GM12878 (cell line): Measurements from ENCODE around the gene DLG2. TPM values are rescaled to one million over a fixed set of nuclear protein-coding genes. Genes with fewer than 3 reads are reported as not detected.

Source experiments
- ATAC-seq: fragments of 200-7000 bp; cut with Tn5 transposase; 3 replicates; pipeline ENCODE4 v1.9.1; 2020; ENCODE audit warnings: mild to moderate bottlenecking, moderate library complexity
- BruUV-seq: library from RNA; stranded (reverse); fragments of 400-500 nt; replicated peaks from 2 replicates; lab custom pipeline; 2021; lab: Mats Ljungman, UMichigan
- CTCF ChIA-PET: fragments of 300-600 bp; sonication (Branson Sonifier 250); formaldehyde crosslinking; extraction: SDS; loops from one replicate; lab custom pipeline; 2021; ENCODE audit warnings: inconsistent platforms; lab: Yijun Ruan, JAX
- POLR2A ChIA-PET: fragments of 350-600 bp; formaldehyde crosslinking; extraction: SDS; loops from one replicate; lab custom pipeline; 2021; ENCODE audit warnings: inconsistent platforms; lab: Charles Lee
- RAD21 ChIA-PET: fragments of 300-600 bp; sonication (Branson Sonifier 250); formaldehyde crosslinking; loops from one replicate; lab custom pipeline; 2023; ENCODE audit warnings: antibody characterized with exemption; ENCODE audit not compliant: unreplicated experiment; lab: Charles Lee
- SMC1A ChIA-PET: fragments of 300-600 bp; sonication (Branson Sonifier 250); formaldehyde crosslinking; loops from one replicate; lab custom pipeline; 2023; ENCODE audit not compliant: unreplicated experiment, uncharacterized antibody; lab: Charles Lee
- DNase-seq: peaks from one replicate; pipeline ENCODE4 v3.0.0-alpha.2; 2011; ENCODE audit warnings: low read depth, low spot score
- FAIRE-seq: peaks from 3 replicates; lab custom pipeline; 2011; peaks lifted over from hg19 to GRCh38; lab: Jason Lieb, UNC
- H2AFZ ChIP-seq: 2 replicates; pipeline ENCODE4 v1.6.0; 2011; ENCODE audit warnings: low read depth, low read length, control low read depth; ENCODE audit not compliant: control insufficient read depth
- H3K27ac ChIP-seq: 2 replicates; pipeline ENCODE4 v1.5.1; 2011; ENCODE audit warnings: control low read depth; ENCODE audit not compliant: control insufficient read depth, insufficient read depth
- H3K27me3 ChIP-seq, 2 experiments: replicated peaks in 1 of 2; 2 replicates each; pipeline versions ENCODE4 v1.6.0 to v1.6.1; 2011; ENCODE audit warnings: low read length in 1 of 2; ENCODE audit not compliant: control insufficient read depth in 2 of 2, insufficient read depth in 2 of 2
- H3K36me3 ChIP-seq, 2 experiments: 2 replicates each; pipeline ENCODE4 v1.5.1; 2011; ENCODE audit warnings: low read length in 1 of 2; ENCODE audit not compliant: control insufficient read depth in 2 of 2, insufficient read depth in 2 of 2
- H3K4me1 ChIP-seq: 2 replicates; pipeline ENCODE4 v1.6.1; 2011; ENCODE audit warnings: mild to moderate bottlenecking, low read length, moderate library complexity, mixed read lengths; ENCODE audit not compliant: control insufficient read depth, insufficient read depth
- H3K4me2 ChIP-seq: 2 replicates; pipeline ENCODE4 v1.6.0; 2011; ENCODE audit warnings: control low read depth; ENCODE audit not compliant: control insufficient read depth, insufficient read depth
- H3K4me3 ChIP-seq: fragments of 200-600 bp; sonication (generic); 2 replicates; pipeline ENCODE4 v1.5.1; 2016
- H3K79me2 ChIP-seq: 2 replicates; pipeline ENCODE4 v1.6.0; 2011; ENCODE audit warnings: low read length; ENCODE audit not compliant: control insufficient read depth, insufficient read depth
- H3K9ac ChIP-seq: 2 replicates; pipeline ENCODE4 v1.8.0; 2011; ENCODE audit warnings: low read length, control low read depth, mixed read lengths; ENCODE audit not compliant: control insufficient read depth, insufficient read depth
- H3K9me3 ChIP-seq: replicated peaks from 3 replicates; pipeline ENCODE4 v1.5.1; 2011; ENCODE audit warnings: mild to moderate bottlenecking, low read length; ENCODE audit not compliant: control insufficient read depth, insufficient read depth
- H4K20me1 ChIP-seq: 2 replicates; pipeline ENCODE4 v1.6.0; 2011; ENCODE audit not compliant: control insufficient read depth, insufficient read depth
- BCL11A ChIP-seq: IDR thresholded peaks from 2 replicates; pipeline ENCODE4 v1.6.1; 2011; ENCODE audit warnings: low read depth, low read length
- BMI1 ChIP-seq: fragments of 450-650 bp; IDR thresholded peaks from 2 replicates; pipeline ENCODE4 v1.6.1; 2016; ENCODE audit warnings: mild to moderate bottlenecking, moderate library complexity, borderline replicate concordance
- EP300 ChIP-seq, 2 experiments: fragments of 150-350 bp in 1 of 2; IDR thresholded peaks; 2 replicates each; pipeline ENCODE4 v1.6.1; 2011 to 2012; ENCODE audit warnings: low read depth in 2 of 2, low read length in 2 of 2, borderline replicate concordance in 1 of 2, improper control_type of control experiment in 1 of 2, inconsistent platforms in 1 of 2; ENCODE audit not compliant: control insufficient read depth in 1 of 2
- IKZF2 ChIP-seq, 2 experiments: fragments of 450-650 bp; IDR thresholded peaks; 2 replicates each; pipeline ENCODE4 v1.6.1; 2017; ENCODE audit warnings: mild to moderate bottlenecking in 2 of 2, moderate library complexity in 2 of 2
- LARP7 ChIP-seq: fragments of 450-650 bp; IDR thresholded peaks from 2 replicates; pipeline ENCODE4 v1.6.1; 2017; ENCODE audit warnings: mild to moderate bottlenecking
- NFIC ChIP-seq: IDR thresholded peaks from 2 replicates; pipeline ENCODE4 v1.6.1; 2012; ENCODE audit warnings: low read depth, mild to moderate bottlenecking, inconsistent platforms, low read length, moderate library complexity
- POU2F2 ChIP-seq: IDR thresholded peaks from 3 replicates; pipeline ENCODE4 v1.6.1; 2011; ENCODE audit warnings: low read depth, mild to moderate bottlenecking, low read length, borderline replicate concordance
- SIX5 ChIP-seq: IDR thresholded peaks from 2 replicates; pipeline ENCODE4 v1.6.1; 2011; ENCODE audit warnings: mild to moderate bottlenecking, low read depth, low read length, moderate library complexity; ENCODE audit not compliant: severe bottlenecking
- SPI1 ChIP-seq: IDR thresholded peaks from 2 replicates; pipeline ENCODE4 v1.6.1; 2011; ENCODE audit warnings: low read depth, mild to moderate bottlenecking, low read length, moderate library complexity, borderline replicate concordance; ENCODE audit not compliant: insufficient read depth
- SREBF1 ChIP-seq: IDR thresholded peaks from 2 replicates; pipeline ENCODE4 v1.6.1; 2012; ENCODE audit warnings: mild to moderate bottlenecking, low read length
- TAF1 ChIP-seq: IDR thresholded peaks from 2 replicates; pipeline ENCODE4 v1.6.1; 2011; ENCODE audit warnings: mild to moderate bottlenecking, low read depth, low read length, borderline replicate concordance
- ZBED1 ChIP-seq: IDR thresholded peaks from 2 replicates; pipeline ENCODE4 v1.6.1; 2016; ENCODE audit warnings: borderline replicate concordance
- WGBS: methylation state at CpG from one replicate; pipeline ENCODE4 v1.1.6; 2016; ENCODE audit warnings: low lambda C conversion rate; ENCODE audit not compliant: insufficient replicate concordance, insufficient coverage; ENCODE audit errors: missing lambda C conversion rate; 5-methylcytosine and 5-hydroxymethylcytosine counted together
- in situ Hi-C: fragments of 300-500 bp; cut with MboI; formaldehyde crosslinking; loops from 9 replicates; pipeline ENCODE4 v1.14.3; 2018; ENCODE audit warnings: mixed read lengths
- intact Hi-C: fragments of 100-400 bp; cut with micrococcal nuclease; formaldehyde crosslinking; loops from one replicate; pipeline ENCODE4 v1.14.2; 2022; ENCODE audit not compliant: unreplicated experiment
- polyA plus RNA-seq, 11 experiments: library from polyadenylated mRNA; depleted of rRNA in 4 of 11; unstranded in 6 of 11; stranded (reverse) in 5 of 11; fragments of >200 nt; fragmentation: Nextera tagmentation in 4 of 11; fragmentation: Illumina TruSeq in 1 of 11; extraction: Ambion mirVana in 4 of 11; extraction: Trizol in 1 of 11; gene quantifications; 1 replicate in 1 of 11; 2 replicates in 10 of 11; pipeline versions ENCODE4 v1.2.1 to v1.2.3, GENCODE V29; 2011 to 2016; ENCODE audit warnings: inconsistent platforms in 2 of 11, missing spikeins in 2 of 11, low read depth in 1 of 11
- total RNA-seq, 4 experiments: library from RNA; depleted of rRNA in 3 of 4; stranded (reverse); fragments of >200 nt in 3 of 4; fragmentation: Illumina TruSeq in 1 of 4; extraction: Trizol in 1 of 4; gene quantifications; 2 replicates each; pipeline versions ENCODE4 v1.2.1 to v1.2.3, GENCODE V29; 2013 to 2021

DLG2 gene
- total and polyA plus RNA-seq, 10 of the 15 experiments (the other 5 are each of a cell fraction or from before 2014, with no cell fraction given): 0.09 to 0.98 (median 0.35) TPM

GRCh38 chr11:84870486-84870885 lies 756.7 kb downstream of the DLG2 start (continued):
- TF ChIP-seq SIX5 (no peak), BCL11A (no peak), BMI1 (no peak), ZBED1 (no peak), NFIC (no peak), LARP7 (no peak)

- SMC1A ChIA-PET: interaction anchor here (0.5 kb wide), 1 partner anchor 497 kb away, joined by 3 read pairs; no protein-coding TSS in a partner anchor
- RAD21 ChIA-PET: no interaction called here
- TF ChIP-seq EP300 (IDR thresholded peaks at IDR 0.05; ENCODE audit: borderline replicate concordance in 1 of 2, control insufficient read depth in 1 of 2, low read depth in 2 of 2, low read length in 2 of 2): no peak
- no peak for TF ChIP-seq IKZF2 (IDR thresholded peaks at IDR 0.05)
- no peak for TF ChIP-seq TAF1
- TF ChIP-seq SREBF1: no peak
- no peak for TF ChIP-seq POU2F2
- TF ChIP-seq SPI1: no peak
- TF ChIP-seq SIX5: no peak
- intact Hi-C loops: no loop called here
- H4K20me1 ChIP-seq: no peaks in the 10 kb centered on the region
- no peak for DNase-seq
- in situ Hi-C loops: no loop called here
- H3K36me3 ChIP-seq: no peaks in the 10 kb centered on the region
- no peaks in the 10 kb centered on the region for H3K27me3 ChIP-seq
- H3K9me3 ChIP-seq: no peaks in the 10 kb centered on the region
- no TSS peak for BruUV-seq
- H3K27ac ChIP-seq: no peak overlapping the region
- no peak for FAIRE-seq
- 0% methylated on average over 2 of the region's 2 CpGs for WGBS
- POLR2A ChIA-PET: no interaction called here
- H3K4me2 ChIP-seq: no peak overlapping the region
- no peaks in the 10 kb centered on the region for H3K79me2 ChIP-seq
- H2AFZ ChIP-seq: no peak overlapping the region
- CTCF ChIA-PET: no interaction called here
- H3K4me3 ChIP-seq: no peak overlapping the region
- ATAC-seq: no peak
- no peak overlapping the region for H3K9ac ChIP-seq
- H3K4me1 ChIP-seq: no peaks in the 10 kb centered on the region
Measured at GRCh38 chr11:84866922-84867321, 760.2 kb downstream of the DLG2 start.
